HG03159 (cell line): ENCODE results near the gene FAM200C.

Experiments
- ATAC-seq: cut with Tn5 transposase; IDR thresholded peaks from one replicate; pipeline ENCODE4 v1.9.1; 2021; ENCODE audit warnings: mild to moderate bottlenecking, moderate library complexity; ENCODE audit not compliant: unreplicated experiment

Gene FAM200C

GRCh38 chr5:160420331-160420610 lies 20.4 kb upstream of the FAM200C start:
- no peak for ATAC-seq

- ATAC-seq: no peak
Measured at GRCh38 chr5:160419458-160420330, 19.8 kb upstream of the FAM200C start.

GRCh38 chr5:160418561-160419457 lies 19.0 kb upstream of the FAM200C start, which contains the start of gene SLU7:
TSS of gene SLU7 (minus strand) at chr5:160419081. CDS start at chr5:160415294, 3,787 bp downstream.
- peak; percentile 64 for ATAC-seq

GRCh38 chr5:160398806-160399205 lies 1.0 kb downstream of the FAM200C start:
- ATAC-seq: no peak

- no peak for ATAC-seq
Measured at GRCh38 chr5:160397492-160397891, 2.4 kb downstream of the FAM200C start.

- no peak for ATAC-seq
Measured at GRCh38 chr5:160395111-160395510, 4.7 kb downstream of the FAM200C start.

- no peak for ATAC-seq
Measured at GRCh38 chr5:160390787-160391696, 8.8 kb downstream of the FAM200C start.

GRCh38 chr5:160387445-160387844 lies 12.4 kb downstream of the FAM200C start:
- no peak for ATAC-seq

- ATAC-seq: no peak
Measured at GRCh38 chr5:160385496-160385895, 14.4 kb downstream of the FAM200C start.

GRCh38 chr5:160384681-160385080 lies 15.2 kb downstream of the FAM200C start:
- ATAC-seq: no peak

- ATAC-seq: no peak
Measured at GRCh38 chr5:160382346-160382745, 17.5 kb downstream of the FAM200C start.

- ATAC-seq: no peak
Measured at GRCh38 chr5:160380041-160380440, 19.8 kb downstream of the FAM200C start.

- no peak for ATAC-seq
Measured at GRCh38 chr5:160379511-160379910, 20.3 kb downstream of the FAM200C start.

GRCh38 chr5:160378330-160378729 lies 21.5 kb downstream of the FAM200C start:
- ATAC-seq: no peak

- ATAC-seq: no peak
Measured at GRCh38 chr5:160377651-160378050, 22.2 kb downstream of the FAM200C start.

GRCh38 chr5:160376416-160376815 lies 23.4 kb downstream of the FAM200C start:
- ATAC-seq: no peak

GRCh38 chr5:160375701-160376100 lies 24.2 kb downstream of the FAM200C start:
- ATAC-seq: no peak

- ATAC-seq: no peak
Measured at GRCh38 chr5:160375166-160375565, 24.7 kb downstream of the FAM200C start.

- no peak for ATAC-seq
Measured at GRCh38 chr5:160371294-160371693, 28.6 kb downstream of the FAM200C start.

- ATAC-seq: no peak
Measured at GRCh38 chr5:160370713-160371034, 29.2 kb downstream of the FAM200C start.
